Measurements from ENCODE around the gene FDX1. TPM values are rescaled to one million over a fixed set of nuclear protein-coding genes. Genes with fewer than 3 reads are reported as not detected.

Gene FDX1
- total RNA-seq, 3 donors from 2014 or later (not counting 1 experiment from before 2014, with no cell fraction given), result 6.7 to 7.9 (median 7.8) TPM

DNA sequence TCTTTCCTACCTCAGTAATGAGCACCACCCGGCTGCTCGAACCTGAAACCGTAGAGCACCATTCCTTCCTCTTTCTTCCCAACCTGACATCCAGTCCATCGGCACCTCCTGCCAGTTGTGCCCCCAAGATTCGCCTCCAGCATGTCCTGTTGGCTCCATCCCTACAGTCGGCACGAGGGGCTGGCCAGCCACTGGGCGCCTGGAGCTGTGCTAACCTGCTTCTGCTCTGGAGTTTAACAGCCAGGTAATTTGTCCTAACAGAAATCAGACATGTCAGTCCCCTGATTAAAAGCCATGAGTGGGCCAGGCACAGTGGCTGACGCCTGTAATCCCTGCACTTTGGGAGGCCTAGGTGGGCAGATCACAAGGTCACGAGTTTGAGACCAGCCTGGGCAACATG is 16.8 kb downstream of the FDX1 start:
- H3K36me3 Mint-ChIP-seq, result no peaks in the 10 kb centered on the region
- no peak for ATAC-seq
- H3K4me1 Mint-ChIP-seq, result peaks cover 19 to 41% of the 10 kb centered on the region in 2 donors
- WGBS (ENCODE audit: insufficient coverage), result 98% methylated on average over 10 of the region's 10 CpGs
- DNase-seq, result no peak
- H3K4me3 Mint-ChIP-seq, result no peak overlapping the region
- Histone ChIP-seq H3K27ac (ENCODE audit: low read length) (no peak overlapping the region), H3K9me3 (ENCODE audit: control insufficient read depth, insufficient read depth, low read length) (no peaks in the 10 kb centered on the region), H3K27me3 (ENCODE audit: control insufficient read depth, insufficient read depth, low read length) (no peaks in the 10 kb centered on the region), H3K4me1 (ENCODE audit: control insufficient read depth, insufficient read depth, low read length) (peaks cover 2% of the 10 kb centered on the region), H3K4me3 (ENCODE audit: low read length) (no peak overlapping the region), H3K36me3 (ENCODE audit: control insufficient read depth, insufficient read depth, low read length) (no peaks in the 10 kb centered on the region)
- TF ChIP-seq CTCF (IDR thresholded peaks at IDR 0.05), result no peak
- H3K27me3 Mint-ChIP-seq (ENCODE audit: low read depth in 2 of 2), result no peaks in the 10 kb centered on the region
- intact Hi-C loops (cut with micrococcal nuclease), result no loop called here
- no peak overlapping the region for H3K27ac Mint-ChIP-seq
- H3K9me3 Mint-ChIP-seq, result no peaks in the 10 kb centered on the region

DNA sequence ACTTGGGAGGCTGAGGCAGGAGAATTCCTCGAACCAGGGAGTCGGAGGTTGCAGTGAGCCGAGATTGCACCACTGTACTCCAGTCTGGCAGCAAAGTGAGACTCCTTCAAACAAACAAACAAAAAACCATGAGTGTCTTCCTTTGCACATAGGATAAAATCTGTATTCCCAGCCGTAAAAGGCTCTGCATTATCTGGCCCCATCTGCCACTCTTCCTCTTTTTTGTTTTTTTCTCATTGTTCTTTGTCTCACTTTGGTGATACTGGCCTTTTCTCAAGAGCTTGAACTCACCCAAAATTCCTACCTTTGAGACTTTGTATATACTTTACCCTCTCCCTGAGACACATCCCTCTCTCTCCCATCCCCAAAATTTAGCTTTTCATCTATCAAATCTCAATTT is 17.6 kb downstream of the FDX1 start:
- WGBS (ENCODE audit: insufficient coverage), result 88% methylated on average over 4 of the region's 4 CpGs
- Histone ChIP-seq H3K27ac (ENCODE audit: low read length) (no peak overlapping the region), H3K27me3 (ENCODE audit: control insufficient read depth, insufficient read depth, low read length) (no peaks in the 10 kb centered on the region), H3K36me3 (ENCODE audit: control insufficient read depth, insufficient read depth, low read length) (no peaks in the 10 kb centered on the region), H3K9me3 (ENCODE audit: control insufficient read depth, insufficient read depth, low read length) (no peaks in the 10 kb centered on the region), H3K4me3 (ENCODE audit: low read length) (no peak overlapping the region), H3K4me1 (ENCODE audit: control insufficient read depth, insufficient read depth, low read length) (peaks cover 2% of the 10 kb centered on the region)
- intact Hi-C loops (cut with micrococcal nuclease), result no loop called here
- Mint-ChIP-seq H3K27ac (no peak overlapping the region), H3K36me3 (no peaks in the 10 kb centered on the region), H3K9me3 (no peaks in the 10 kb centered on the region), H3K27me3 (ENCODE audit: low read depth in 2 of 2) (no peaks in the 10 kb centered on the region), H3K4me1 (peaks cover 23 to 42% of the 10 kb centered on the region in 2 donors), H3K4me3 (no peak overlapping the region)
- TF ChIP-seq CTCF (IDR thresholded peaks at IDR 0.05), result no peak
- DNase-seq, result no peak
- no peak for ATAC-seq

GRCh38 chr11:110447897-110448745 is 18.4 kb downstream of the FDX1 start:
- Histone ChIP-seq H3K4me3 (ENCODE audit: low read length) (no peak overlapping the region), H3K36me3 (ENCODE audit: control insufficient read depth, insufficient read depth, low read length) (no peaks in the 10 kb centered on the region), H3K4me1 (ENCODE audit: control insufficient read depth, insufficient read depth, low read length) (peaks cover 2% of the 10 kb centered on the region), H3K27me3 (ENCODE audit: control insufficient read depth, insufficient read depth, low read length) (no peaks in the 10 kb centered on the region), H3K9me3 (ENCODE audit: control insufficient read depth, insufficient read depth, low read length) (no peaks in the 10 kb centered on the region), H3K27ac (ENCODE audit: low read length) (no peak overlapping the region)
- H3K4me1 Mint-ChIP-seq, result peaks cover 31 to 41% of the 10 kb centered on the region in 2 donors
- no peak for ATAC-seq
- DNase-seq, result peak in 1 of 2 donors; percentile 45
- no peak for TF ChIP-seq CTCF (IDR thresholded peaks at IDR 0.05)
- WGBS (ENCODE audit: insufficient coverage), result 98% methylated on average over 2 of the region's 5 CpGs
- intact Hi-C loops (cut with micrococcal nuclease), result no loop called here
- H3K27me3 Mint-ChIP-seq (ENCODE audit: low read depth in 2 of 2), result no peaks in the 10 kb centered on the region
- H3K9me3 Mint-ChIP-seq, result no peaks in the 10 kb centered on the region
- no peak overlapping the region for H3K4me3 Mint-ChIP-seq
- H3K36me3 Mint-ChIP-seq, result no peaks in the 10 kb centered on the region
- no peak overlapping the region for H3K27ac Mint-ChIP-seq

Measured in natural killer cell (primary cell).